ENCODE data around the gene PPP1R9B. TPM values are rescaled to one million over a fixed set of nuclear protein-coding genes. Genes with fewer than 3 reads are reported as not detected.
A peak's percentile ranks its signal among the peaks of the same experiment; 100 is the strongest.

PPP1R9B gene
- total RNA-seq, 4 donors from 2014 or later: 20.2 to 46.3 (median 37.5) TPM

DNA sequence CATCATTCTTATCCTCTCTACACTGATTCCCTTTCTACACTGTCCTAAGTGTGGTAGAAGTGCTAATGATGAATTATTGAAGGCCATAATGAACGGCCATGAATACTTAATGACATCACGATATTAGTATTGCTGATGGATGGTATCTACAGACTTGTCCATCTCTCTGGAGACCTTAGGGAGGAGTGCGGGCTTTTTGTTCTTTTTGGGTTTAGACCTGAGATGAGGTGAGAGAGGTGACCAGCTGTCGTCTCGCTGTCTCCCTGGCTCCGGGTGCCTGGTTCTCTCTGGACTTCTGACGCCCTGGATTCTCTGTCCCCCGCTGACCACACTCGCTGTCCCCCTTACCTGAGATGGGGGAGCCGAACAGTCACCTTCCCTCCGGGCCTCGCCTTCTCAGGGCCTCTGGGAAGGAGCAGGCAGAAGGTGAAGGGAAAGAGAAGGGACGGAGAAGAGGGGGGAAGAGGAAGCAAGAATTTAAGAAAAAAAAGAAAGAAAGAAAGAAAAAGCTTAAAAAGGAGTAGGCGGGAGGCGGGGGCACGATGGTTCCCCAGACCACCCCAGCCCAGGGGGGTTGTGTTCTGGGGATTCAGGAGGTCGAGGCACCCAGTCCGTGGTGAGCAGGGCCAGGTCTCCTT, 32.4 kb upstream of the PPP1R9B start:
- intact Hi-C loops (cut with DNase I): no loop called here
- Histone ChIP-seq H3K9me3 (no peaks in the 10 kb centered on the region), H3K4me3 (no peak overlapping the region), H3K36me3 (peaks cover 20 to 31% (median 28%) of the 10 kb centered on the region in 4 donors), H3K27ac (replicated peaks in 1 of 4) (peak overlapping the region; percentile 55 to 81 (median 77)), H3K4me1 (peaks cover 8 to 52% (median 42%) of the 10 kb centered on the region in 4 donors), H3K27me3 (no peaks in the 10 kb centered on the region)
- WGBS: 77% methylated on average over 18 of the region's 18 CpGs
- TF ChIP-seq POLR2A (IDR thresholded peaks at IDR 0.05; ENCODE audit: low read depth) (no peak), POLR2AphosphoS5 (IDR thresholded peaks at IDR 0.05) (no peak), EP300 (IDR thresholded peaks at IDR 0.05) (no peak)
- TF ChIP-seq, protein P1, sequence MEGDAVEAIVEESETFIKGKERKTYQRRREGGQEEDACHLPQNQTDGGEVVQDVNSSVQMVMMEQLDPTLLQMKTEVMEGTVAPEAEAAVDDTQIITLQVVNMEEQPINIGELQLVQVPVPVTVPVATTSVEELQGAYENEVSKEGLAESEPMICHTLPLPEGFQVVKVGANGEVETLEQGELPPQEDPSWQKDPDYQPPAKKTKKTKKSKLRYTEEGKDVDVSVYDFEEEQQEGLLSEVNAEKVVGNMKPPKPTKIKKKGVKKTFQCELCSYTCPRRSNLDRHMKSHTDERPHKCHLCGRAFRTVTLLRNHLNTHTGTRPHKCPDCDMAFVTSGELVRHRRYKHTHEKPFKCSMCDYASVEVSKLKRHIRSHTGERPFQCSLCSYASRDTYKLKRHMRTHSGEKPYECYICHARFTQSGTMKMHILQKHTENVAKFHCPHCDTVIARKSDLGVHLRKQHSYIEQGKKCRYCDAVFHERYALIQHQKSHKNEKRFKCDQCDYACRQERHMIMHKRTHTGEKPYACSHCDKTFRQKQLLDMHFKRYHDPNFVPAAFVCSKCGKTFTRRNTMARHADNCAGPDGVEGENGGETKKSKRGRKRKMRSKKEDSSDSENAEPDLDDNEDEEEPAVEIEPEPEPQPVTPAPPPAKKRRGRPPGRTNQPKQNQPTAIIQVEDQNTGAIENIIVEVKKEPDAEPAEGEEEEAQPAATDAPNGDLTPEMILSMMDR (IDR thresholded peaks at IDR 0.05): no peak
- DNase-seq (ENCODE audit: extremely low spot score): no peak

DNA sequence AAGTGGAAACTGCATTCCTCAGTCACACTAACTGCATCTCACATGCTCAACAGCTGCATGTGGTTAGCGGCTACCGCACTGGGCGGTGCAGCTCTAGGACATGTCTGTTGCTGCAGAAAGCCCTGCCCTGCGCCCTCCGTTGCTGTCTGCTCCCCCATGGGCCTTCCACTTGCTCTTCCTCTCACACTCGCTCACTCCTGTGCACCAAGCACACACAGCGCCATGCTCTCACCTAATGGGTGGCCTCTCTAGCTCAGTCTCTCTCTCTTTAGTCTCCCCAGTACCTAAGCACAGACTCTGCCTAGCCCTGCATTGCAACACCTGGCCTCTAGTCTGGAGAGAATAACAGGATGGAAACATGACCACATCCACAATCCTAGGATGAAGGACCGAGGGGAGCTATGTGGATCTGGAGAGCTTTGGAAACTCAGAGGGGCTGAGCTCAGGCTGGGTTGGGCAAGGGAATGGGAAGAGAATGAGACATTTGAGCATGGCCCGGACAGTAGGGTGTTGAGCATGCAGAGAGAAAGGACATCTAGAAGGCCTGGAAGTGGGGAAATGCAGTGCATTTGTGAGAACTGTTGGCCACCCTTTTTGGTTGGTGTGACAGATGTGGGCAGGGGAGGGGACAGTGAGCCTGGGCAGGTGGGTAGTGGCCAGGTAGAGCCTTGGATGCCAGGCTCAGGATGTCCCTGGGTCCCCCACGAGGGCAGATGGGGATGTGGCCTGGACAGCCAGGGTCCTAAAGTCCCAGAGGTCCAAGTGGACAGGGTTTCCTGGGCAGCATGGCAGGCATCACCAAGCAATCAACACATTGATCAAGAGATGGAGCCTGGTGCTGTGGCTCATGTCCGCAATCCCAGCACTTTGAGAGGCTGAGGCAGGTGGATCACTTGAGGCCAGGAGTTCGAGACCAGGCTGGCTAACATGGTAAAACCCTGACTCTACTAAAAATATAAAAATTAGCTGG, 31.4 kb upstream of the PPP1R9B start:
- Histone ChIP-seq H3K9me3 (no peaks in the 10 kb centered on the region), H3K4me1 (peaks cover 18 to 57% (median 50%) of the 10 kb centered on the region in 4 donors), H3K27ac (replicated peaks in 1 of 4) (peak overlapping the region in 2 of 4 donors; percentile 11 to 77), H3K4me3 (no peak overlapping the region), H3K27me3 (no peaks in the 10 kb centered on the region), H3K36me3 (peaks cover 11 to 21% (median 17%) of the 10 kb centered on the region in 4 donors)
- WGBS: 79% methylated on average over 11 of the region's 12 CpGs
- intact Hi-C loops (cut with DNase I): no loop called here
- no peak for TF ChIP-seq POLR2A (IDR thresholded peaks at IDR 0.05; ENCODE audit: low read depth)
- no peak for TF ChIP-seq EP300 (IDR thresholded peaks at IDR 0.05)
- no peak for TF ChIP-seq POLR2AphosphoS5 (IDR thresholded peaks at IDR 0.05)
- TF ChIP-seq, protein P1 (IDR thresholded peaks at IDR 0.05): no peak
- DNase-seq (ENCODE audit: extremely low spot score): no peak

DNA sequence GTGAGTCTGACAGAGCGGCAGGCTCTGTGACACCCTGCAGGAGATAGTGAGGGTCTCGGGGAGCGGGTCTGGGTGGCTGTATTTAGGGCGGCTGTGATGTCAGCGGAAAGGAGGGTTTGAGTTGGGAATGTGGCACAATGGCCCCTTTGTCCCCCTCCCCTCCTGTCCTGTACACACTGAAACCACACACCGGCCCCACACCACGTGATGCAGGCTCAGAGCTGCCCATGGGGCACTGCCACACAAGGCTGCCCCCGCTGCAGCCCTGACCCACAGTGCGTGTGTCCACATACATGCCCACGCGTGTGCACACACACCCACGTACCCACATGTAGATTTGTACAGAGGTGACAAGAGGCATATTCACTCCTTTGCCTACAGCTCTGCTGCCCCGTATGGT, 30.7 kb upstream of the PPP1R9B start:
- intact Hi-C loops (cut with DNase I): no loop called here
- DNase-seq (ENCODE audit: extremely low spot score): no peak
- WGBS: 88% methylated on average over 13 of the region's 13 CpGs
- H3K9me3 ChIP-seq: no peaks in the 10 kb centered on the region
- peaks cover 6 to 13% (median 10%) of the 10 kb centered on the region in 4 donors for H3K36me3 ChIP-seq
- peaks cover 25 to 62% (median 55%) of the 10 kb centered on the region in 4 donors for H3K4me1 ChIP-seq
- TF ChIP-seq, protein P1 (IDR thresholded peaks at IDR 0.05): no peak
- TF ChIP-seq EP300 (IDR thresholded peaks at IDR 0.05): no peak
- no peak for TF ChIP-seq POLR2A (IDR thresholded peaks at IDR 0.05; ENCODE audit: low read depth)
- no peak for TF ChIP-seq POLR2AphosphoS5 (IDR thresholded peaks at IDR 0.05)
- peak overlapping the region in 2 of 4 donors; percentile 11 to 26 for H3K27ac ChIP-seq (replicated peaks in 1 of 4)
- no peaks in the 10 kb centered on the region for H3K27me3 ChIP-seq
- peak overlapping the region in 1 of 4 donors; percentile 5 for H3K4me3 ChIP-seq

DNA sequence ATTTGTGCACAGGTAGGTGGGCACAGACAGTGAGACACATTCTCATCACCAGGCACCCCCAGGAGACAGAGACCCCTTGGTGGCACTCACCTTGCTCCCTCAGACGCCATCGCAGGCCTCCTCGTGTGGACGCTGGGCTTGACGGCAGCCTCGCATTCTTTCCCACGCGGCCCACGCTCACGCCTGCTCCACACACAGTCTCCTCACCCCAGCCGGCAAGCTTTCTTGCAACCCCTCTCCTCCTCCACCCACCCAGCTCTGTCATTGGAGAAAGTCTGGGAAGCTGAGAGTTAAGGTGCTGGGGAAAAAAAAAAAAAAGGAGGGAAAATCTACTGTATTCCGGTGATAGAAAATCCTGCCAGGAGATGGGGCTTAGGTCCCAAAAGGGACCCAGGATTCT, 30.1 kb upstream of the PPP1R9B start:
- WGBS: 85% methylated on average over 12 of the region's 12 CpGs
- Histone ChIP-seq H3K27ac (replicated peaks in 1 of 4) (peak overlapping the region in 2 of 4 donors; percentile 11 to 26), H3K9me3 (no peaks in the 10 kb centered on the region), H3K36me3 (peaks cover 2 to 8% (median 5%) of the 10 kb centered on the region in 4 donors), H3K27me3 (no peaks in the 10 kb centered on the region), H3K4me3 (peak overlapping the region in 1 of 4 donors; percentile 5), H3K4me1 (peaks cover 30 to 63% (median 56%) of the 10 kb centered on the region in 4 donors)
- intact Hi-C loops (cut with DNase I): no loop called here
- TF ChIP-seq, protein P1 (IDR thresholded peaks at IDR 0.05): no peak
- no peak for TF ChIP-seq POLR2A (IDR thresholded peaks at IDR 0.05; ENCODE audit: low read depth)
- no peak for TF ChIP-seq EP300 (IDR thresholded peaks at IDR 0.05)
- TF ChIP-seq POLR2AphosphoS5 (IDR thresholded peaks at IDR 0.05): no peak
- no peak for DNase-seq (ENCODE audit: extremely low spot score)

All from esophagus muscularis mucosa (tissue), 4 donors.